ENCODE measurements around the gene HOXC10.

Gene HOXC10

DNA sequence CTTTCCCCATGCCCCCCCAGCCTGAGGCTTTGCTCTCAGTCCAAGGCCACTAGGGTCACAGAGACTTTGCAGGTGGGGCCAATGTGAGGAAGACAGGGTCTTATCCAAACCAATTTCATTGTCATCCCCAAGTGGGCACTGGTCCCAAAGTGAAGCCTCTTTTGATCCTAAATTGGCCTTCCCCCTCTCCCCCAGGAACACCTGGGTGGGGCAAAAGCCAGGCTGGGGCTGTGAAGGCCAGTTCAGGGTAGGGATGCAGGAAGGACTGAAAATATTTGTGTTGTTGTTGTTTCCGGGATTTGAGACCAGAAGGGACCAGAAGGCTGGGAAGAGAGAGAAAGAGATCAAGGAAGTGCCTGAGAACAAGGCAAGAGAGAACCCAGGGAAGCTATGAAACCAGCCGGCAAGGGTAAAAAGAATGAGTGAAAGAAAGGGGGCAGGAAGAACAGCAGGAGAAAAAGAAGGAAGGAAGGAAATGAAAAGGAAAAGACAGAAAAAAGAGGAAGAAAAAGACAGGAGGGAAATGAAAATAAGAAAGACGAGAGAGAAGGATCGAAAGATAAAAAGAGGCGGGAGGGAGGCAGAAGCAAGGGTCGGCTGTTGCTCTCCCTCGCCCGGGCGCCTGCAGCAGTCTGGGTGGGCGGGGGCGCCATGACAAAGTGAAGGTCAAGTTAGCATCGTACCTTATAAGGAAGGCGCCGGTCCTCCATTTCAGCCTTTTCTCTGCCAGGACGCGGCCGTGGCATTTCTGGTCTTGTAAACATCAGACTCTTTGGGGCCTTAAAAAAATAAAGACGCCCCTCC, 19.5 kb upstream of the HOXC10 start:
- DNase-seq (ENCODE audit: low read depth) = no peak

DNA sequence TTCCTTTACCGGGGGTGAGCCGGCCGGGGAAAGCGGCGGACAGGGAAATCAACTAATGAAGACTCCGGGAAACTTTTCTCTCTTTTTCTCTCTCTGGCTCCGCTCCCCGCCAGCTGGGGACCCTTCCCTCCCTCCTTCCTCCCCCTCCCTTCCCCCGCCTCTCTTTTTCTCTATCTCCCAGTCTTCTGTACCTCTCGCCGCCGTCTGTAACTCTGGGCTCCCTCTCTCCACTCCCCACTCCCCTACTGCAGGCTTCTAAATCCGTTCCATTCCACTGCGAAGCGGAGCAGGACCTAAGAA, 18.9 kb upstream of the HOXC10 start:
- DNase-seq (ENCODE audit: low read depth) = no peak

DNA sequence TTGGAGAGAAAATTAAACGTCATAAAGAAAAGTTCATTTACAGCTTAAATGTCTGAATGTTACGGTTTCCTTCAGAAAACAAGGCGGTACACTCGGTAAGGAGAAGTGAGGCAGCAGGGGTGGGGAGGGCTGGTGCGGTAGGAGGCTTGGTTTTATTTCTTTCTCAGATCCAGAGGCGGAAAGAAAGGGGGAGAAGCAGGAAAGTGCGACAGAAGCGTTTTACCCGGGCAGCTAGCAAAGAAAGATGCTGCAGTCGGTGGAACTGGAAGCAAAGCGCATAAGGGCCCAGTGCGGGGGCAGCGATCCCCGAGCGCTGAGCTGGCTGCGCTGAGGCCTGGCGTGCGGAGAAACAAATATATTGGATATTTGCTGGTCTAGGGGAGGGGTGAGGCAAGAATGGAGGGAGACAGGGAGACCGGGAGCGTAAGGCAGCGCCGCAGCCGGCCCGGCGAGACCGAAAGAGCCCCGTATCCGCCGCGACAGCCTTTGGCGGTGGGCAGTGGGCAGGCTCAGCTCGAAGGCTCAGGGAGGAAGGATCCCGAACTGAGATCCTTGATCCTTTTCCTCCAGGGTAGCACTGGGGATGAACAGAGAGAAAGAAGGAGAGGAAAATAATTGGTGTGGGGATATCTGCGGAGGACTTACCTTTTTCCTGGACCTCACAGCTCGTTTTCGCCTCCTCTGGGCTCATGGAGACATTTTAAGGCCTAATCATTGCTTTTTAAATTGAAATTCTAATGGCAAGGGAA, 18.4 kb upstream of the HOXC10 start:
- DNase-seq (ENCODE audit: low read depth) = no peak

DNA sequence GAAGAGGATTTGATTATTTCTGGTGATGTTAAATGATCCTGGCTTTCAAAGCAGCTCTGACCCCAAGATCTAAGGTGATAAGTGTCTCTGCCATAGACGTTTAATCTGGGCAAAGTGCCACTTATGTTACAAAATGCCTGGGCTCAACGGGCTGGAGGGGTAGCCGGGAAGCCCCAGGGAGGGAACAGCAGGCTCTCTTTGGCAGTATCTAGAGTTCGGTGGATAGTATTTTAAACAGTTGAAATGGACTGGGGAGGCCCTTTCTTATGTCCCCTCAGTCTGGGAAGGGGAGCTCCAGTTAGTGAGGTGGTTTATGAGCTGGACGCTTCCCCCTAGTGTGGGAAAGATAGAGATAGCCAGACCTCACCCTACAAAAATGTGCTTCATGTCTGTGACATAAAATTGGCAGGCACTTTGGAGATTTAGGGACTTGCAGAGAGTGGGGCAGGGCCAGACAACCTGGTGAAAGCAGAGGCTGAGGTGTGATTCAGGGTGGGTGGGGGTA, 17.5 kb upstream of the HOXC10 start:
- DNase-seq (ENCODE audit: low read depth) = no peak

DNA sequence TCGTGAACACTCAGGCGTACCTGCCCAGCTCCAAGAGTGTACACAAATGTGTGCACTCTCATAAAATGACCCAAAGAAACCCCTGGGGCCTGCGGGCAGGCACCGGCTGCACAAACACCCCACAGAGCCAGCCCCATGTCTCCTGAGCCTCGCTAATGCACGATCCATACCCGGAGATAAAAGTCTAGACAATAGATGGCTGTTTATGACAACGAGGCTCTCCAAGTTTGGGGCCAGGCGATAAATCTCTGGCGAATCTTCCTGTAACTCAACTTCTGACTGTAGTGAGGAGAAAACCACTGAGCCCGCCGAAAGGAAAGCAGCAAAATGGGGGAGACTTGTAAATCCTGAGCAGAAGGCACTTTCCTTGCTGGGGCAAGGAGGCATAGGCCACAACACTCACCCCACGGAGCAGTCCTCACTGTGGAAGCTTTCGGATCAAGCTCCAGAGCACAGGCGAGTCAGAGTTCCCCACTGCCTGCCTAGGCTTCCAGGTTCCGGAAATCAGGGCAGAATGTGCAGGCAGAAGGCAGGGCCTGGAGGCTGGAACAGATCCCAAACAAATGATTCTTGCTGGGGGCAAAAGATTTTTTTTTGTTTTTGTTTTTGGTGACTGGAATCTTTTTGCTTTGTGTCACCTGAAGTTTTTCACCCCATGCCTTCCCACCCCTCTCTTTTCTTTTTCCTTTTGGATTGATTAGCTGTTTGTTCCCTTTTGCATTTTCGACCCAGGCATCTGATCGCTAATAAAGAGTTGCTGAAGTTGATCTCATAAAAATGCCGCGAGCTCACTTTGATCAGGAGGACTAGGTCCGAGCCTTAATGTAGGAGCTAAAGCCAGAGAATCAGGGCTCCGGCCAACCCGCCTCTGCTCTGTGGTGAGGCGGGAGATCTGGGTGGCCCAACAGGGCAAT, 16.5 kb upstream of the HOXC10 start:
- DNase-seq (ENCODE audit: low read depth) = no peak

DNA sequence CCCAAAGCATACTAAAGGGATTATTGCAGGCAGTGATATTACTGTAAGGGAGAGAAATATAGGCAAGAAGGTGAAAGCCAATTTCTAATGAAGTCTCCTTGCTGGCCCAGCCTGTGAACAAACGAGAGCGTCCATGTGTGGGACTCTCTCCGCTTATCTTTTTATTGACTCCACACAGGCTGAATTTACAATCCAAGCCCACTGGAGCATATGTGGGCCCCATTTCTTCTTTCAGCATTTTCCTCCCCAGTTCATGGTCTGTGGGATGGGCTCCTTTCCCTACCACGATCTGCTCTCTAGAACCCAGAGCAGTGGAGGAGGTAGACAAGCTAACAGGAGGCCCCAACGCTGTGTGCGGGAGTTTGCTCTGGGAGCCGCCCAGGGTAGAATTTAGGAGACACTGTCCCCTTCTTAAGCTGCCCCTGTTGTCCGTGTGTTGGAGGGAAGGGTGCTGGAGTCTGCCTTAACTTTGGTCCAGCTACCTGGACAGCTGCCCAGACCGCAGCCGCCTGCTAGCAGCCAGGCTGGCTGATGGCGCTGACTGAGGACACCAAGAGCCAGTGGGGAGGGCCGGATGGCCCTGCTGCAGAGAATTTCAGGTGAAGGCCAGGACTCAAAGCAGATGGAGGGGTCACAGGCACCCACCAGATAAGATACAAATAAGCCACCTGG, 15.2 kb upstream of the HOXC10 start:
- DNase-seq (ENCODE audit: low read depth) = no peak

DNA sequence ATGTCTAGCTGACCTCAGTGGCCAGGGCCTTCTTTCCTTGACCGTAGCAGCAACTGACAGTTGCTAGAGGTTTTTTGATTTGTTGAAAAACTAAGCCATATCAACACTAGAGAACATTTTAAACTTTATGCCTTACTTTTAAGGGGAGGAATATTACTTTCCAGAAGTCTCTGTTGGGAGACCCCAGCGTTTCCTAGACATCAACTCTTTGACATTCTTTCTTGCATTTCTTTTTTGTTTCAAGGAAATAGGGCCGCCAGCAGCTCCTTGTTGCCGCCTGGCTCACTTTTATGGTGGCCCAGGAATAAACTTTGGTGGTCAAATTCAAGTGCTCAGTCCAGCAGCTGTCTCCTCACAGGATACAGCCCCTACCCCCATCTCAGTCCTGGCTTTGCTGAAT, 14.5 kb upstream of the HOXC10 start:
- DNase-seq (ENCODE audit: low read depth) = no peak

DNA sequence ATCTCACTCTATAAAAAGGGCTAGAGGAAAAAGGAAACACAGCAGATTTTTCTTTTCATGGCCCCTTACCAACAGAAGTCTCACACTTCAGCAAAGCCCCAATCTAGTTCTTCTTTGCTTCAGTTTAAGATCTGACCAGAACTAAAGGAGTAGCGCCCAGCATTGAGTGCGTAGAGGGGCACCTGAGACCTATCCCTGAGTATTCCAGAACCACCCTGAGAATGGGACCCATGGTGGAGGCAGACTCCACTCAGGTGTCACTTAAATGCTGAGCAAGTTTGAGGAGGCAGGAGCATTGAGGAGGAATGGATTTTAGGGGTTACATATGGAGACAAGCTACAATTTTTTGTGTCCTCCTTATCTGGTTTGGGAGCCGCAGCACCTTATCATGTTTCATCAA, 13.8 kb upstream of the HOXC10 start:
- DNase-seq (ENCODE audit: low read depth) = no peak

DNA sequence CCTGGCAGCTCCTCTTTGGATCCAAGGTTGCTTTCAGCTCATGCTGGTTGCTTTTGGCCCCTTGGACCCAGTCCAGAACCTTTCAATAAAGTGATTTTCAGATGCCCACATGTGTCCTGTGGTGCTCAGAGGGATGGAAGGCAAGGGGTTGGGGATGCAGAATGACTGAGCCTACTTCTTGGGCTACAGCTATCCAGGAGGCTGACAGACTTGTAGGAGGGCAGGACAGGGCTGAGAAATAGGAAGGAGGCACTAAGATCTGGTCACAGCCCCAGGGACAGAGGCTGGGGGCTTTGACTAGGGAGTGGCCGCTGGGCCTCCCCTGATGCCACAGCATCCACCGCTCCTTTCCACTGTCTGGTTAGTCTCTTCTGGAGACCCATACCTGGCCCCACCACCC, 13.3 kb upstream of the HOXC10 start:
- DNase-seq (ENCODE audit: low read depth) = no peak

DNA sequence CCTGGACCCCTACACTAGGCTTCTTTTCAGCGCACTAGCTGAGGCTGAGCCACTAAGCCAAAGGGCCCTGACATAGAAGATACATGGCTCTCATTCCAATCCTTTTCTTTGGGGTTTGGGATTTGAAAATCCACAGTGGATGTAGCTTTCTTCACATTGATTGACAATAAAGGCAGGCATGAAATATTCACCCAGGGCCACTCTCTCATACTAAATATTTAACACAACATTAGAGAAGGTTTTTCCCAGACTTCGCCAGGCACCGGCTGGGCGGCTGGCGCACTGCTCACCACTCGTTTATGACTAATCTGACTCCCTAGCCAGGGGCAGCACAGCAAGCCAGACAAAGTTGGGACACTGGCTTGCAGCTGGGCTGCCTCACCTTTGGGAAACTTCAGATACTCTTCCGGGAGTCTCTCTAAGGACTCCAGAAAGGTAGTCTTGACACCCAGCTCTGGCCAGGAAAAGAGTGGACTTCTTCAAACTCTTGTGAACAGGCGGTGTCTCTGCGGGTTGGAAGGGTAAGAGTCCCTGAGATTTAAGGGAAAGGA, 12.7 kb upstream of the HOXC10 start:
- DNase-seq (ENCODE audit: low read depth) = no peak

DNA sequence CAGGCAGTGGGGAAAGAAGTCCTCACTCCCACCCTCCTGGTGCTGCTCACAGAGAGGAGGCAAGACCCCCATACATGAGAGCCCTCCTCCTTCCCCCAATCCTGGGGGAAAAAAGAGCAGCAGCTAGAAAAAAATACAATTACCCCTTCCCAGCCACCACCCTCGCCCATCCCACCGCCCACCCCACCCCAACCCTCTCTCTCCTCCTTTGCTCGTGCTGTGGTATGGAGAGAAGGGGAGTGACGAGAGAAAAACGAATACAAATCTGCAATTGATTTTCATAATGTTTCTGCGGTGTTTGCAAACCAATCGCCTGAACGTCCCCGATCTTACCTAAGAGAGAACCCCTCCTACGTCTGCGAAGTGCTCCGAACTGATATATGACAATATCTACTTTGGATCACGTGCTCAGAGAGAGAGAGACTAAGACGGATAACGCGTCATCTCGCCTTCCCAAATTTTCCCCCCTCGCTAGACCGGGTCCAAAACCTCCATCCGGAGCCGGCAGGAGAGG, 12.2 kb upstream of the HOXC10 start, which contains the start of gene HOXC11:
Gene HOXC11, plus strand, starts transcription at position 405 of the 514 bp plus-strand sequence. CDS start 116 bp downstream, outside the sequence.
- no peak for DNase-seq (ENCODE audit: low read depth)

DNA sequence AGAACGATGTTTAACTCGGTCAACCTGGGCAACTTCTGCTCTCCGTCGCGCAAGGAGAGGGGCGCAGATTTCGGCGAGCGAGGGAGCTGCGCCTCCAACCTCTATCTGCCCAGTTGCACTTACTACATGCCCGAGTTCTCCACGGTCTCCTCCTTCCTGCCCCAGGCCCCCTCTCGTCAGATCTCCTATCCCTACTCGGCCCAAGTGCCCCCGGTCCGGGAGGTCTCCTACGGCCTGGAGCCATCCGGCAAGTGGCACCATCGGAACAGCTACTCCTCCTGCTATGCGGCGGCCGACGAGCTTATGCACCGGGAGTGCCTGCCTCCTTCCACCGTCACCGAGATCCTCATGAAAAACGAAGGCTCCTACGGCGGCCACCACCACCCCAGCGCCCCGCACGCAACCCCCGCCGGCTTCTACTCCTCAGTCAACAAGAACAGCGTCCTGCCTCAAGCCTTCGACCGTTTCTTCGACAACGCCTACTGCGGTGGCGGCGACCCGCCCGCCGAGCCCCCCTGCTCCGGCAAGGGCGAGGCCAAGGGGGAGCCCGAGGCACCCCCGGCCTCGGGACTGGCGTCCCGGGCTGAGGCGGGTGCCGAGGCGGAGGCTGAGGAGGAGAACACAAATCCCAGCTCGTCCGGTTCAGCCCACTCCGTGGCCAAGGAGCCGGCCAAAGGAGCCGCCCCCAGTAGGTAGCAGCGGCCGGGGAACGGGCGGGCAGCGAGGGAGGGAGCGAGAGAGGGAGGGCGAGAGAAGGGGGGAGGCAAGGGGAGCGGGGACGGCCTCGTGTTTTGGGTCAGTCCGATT, 11.5 kb upstream of the HOXC10 start:
- DNase-seq (ENCODE audit: low read depth) = no peak

DNA sequence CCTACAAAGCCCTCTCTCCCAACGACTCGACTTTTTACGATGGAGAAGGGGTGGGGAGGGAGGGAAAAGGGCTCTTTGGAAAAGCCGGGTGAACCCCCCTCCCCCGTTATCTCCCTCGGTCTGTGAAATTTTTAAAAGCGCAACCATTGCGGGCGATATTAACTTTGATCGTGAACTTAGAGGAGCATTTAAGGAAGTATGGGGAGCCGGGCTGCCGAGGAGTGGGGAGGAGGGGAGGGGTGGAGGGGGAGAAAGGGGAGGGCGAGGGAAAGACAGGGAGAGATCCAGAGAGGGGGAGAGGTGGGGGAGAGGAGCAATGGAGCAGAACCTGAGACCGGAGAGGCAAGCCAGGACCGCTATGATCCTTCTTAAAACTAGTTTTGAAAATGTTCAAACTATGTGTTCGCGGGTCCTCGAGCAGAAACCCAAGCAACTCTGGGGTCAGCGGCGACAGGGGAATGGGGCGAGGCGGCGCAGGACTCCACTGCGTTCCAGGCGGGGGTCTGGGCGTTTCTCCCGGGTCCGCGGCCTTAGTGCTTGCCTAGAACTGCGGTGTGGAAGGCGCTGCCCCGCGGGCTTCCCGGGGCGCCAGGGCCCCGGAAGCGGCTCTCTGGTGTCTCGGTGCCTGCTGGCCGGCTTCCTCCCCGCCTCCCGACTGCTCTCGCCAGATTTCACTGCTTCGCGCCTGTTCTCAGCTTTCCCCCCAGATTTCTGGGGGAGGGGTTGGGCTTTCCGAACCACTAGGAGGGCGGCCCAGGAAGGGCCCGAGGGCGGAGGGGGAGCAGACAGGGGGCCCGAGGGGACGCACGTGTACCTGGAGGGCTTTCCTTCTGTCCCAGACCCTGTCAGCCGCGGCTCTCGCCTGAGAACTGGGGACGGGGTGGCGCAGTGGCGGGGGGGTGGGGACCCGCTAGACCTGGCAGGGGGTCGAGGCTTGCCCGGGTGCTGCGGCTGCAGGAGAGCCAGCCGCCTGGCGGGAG, 10.6 kb upstream of the HOXC10 start, which contains the start of gene HOTAIR:
Gene HOTAIR, minus strand, starts transcription at position 871 of the 980 bp plus-strand sequence.
- no peak for DNase-seq (ENCODE audit: low read depth)

DNA sequence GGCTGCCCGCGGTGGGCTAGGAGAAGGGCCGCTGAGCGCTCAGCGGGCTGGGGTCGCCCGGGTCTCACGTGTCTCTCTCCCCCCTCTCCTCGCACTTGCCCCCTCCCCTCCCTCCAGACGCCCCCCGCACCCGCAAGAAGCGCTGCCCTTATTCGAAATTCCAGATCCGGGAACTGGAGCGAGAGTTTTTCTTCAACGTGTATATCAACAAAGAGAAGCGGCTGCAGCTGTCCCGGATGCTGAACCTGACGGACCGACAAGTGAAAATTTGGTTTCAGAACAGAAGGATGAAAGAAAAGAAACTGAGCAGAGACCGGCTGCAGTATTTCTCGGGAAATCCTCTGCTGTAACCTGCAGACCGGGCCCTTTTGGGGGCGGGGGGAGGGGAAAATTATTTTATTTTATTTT, 9.9 kb upstream of the HOXC10 start:
- DNase-seq (ENCODE audit: low read depth) = no peak

DNA sequence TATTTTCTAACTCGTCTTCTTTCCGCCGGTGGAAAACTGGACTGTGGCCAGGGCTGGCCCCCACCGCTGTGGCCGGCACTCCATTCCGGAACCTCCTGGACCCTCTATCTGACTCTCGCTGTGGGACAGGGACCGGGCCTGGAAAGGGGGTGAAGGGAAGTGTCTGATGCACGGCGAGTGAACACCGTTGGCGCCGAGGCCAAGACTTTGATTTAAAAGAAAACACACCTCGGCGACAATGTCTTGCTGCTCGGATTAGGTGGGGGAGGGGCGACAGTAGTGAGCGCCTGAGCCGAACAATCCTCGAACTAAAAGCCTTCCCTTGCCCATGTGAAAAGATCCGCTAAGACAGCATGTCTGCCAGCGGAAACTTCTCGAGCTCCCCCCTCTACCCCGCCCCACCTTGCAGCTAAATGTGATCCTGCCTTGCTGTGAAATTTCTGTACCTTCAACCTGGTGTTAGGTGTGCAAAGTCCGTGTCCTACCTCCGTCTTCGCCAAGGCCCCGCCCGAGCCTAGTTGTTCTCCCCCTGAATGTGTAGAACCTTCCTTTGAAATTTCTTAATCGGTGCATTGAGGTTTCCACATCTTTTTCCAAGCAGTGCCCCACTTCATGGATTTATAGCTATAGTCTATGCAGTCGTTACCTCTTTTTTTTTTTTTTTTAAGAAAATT, 9.3 kb upstream of the HOXC10 start:
- no peak for DNase-seq (ENCODE audit: low read depth)

DNA sequence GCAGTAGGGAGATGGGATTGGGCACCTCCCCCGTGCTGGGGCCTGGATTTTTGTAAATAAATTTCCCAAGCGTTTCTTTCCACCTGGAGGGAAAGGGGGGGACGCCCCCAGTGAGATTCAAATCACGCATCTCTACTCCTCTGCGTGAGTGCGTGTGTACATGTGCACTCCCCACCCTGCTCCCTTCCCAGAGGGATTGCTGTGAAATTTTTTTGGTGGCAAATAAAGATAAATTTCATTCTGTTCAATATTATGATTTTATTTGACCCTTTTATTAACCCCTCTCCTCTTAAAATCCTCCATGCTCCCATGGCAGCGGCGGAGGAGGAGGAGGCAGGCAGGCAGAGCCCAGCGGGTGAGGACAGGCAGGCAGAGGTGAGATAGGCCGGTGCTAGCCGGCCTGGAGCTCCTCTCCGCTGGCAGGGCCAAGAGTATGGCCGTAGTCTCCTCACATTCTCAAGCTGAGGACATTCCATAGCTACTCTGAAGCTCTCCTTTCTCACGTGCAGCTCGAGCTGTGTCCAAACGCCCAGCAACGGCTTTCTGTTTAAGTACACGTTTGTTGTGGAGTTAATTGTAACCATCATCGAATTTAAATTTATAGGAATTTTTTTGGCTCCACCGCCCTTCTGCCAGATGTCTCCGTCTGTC, 8.6 kb upstream of the HOXC10 start:
- no peak for DNase-seq (ENCODE audit: low read depth)

DNA sequence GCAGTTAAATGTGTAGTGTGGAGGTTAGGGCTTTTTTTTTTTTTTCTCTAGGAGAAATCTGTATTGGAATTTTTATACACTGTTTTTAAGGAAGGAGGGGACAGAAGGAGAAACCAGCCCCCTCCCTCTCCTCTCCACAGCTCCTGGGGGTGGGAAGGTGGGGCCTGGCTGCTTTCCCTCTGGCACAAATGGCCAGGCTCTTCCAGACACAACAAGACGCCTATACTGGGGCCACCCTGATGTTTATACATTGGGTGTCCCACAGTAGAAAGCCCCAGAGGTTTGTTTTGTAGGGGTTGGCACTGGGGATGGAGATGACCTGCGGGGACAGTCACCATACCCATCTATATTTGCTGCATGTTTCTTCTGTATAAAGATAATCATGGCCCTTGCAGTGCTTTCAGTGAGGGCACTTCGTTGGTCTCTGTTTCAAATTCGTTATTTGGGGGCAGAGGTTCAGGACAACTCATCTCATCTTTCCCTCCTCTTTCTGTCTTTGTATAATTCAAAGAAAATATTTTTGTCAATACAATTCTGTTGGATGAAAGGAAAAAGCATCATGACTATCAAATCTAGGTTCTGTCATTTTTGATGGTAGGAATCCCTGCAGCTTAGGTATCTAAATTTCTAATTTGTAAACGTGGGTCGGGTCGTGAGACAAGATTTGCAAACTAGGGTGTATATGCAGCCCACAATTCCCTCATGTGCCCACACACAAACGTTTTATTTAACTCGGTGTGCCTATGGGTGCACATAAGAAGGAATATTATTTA, 7.9 kb upstream of the HOXC10 start:
- DNase-seq (ENCODE audit: low read depth) = no peak
